GM18517 (cell line): ENCODE measurements around the gene ABLIM2.

ENCODE experiments used
- ATAC-seq: cut with Tn5 transposase; IDR thresholded peaks from one replicate; pipeline ENCODE4 v1.9.1; 2021; ENCODE audit warnings: mild to moderate bottlenecking, moderate library complexity; ENCODE audit not compliant: unreplicated experiment

ABLIM2 gene

GRCh38 chr4:8177552-8177951, 18.9 kb upstream of the ABLIM2 start:
- no peak for ATAC-seq

GRCh38 chr4:8176547-8177399, 18.2 kb upstream of the ABLIM2 start:
- peak; percentile 60 for ATAC-seq

- no peak for ATAC-seq
Measured at GRCh38 chr4:8175686-8176085, 17.1 kb upstream of the ABLIM2 start.

- ATAC-seq = no peak
Measured at GRCh38 chr4:8174970-8175369, 16.4 kb upstream of the ABLIM2 start.

- no peak for ATAC-seq
Measured at GRCh38 chr4:8173492-8174242, 15.1 kb upstream of the ABLIM2 start.

- ATAC-seq = peak; percentile 70
Measured at GRCh38 chr4:8171984-8172924, 13.6 kb upstream of the ABLIM2 start.

- ATAC-seq = no peak
Measured at GRCh38 chr4:8171266-8171665, 12.7 kb upstream of the ABLIM2 start.

- no peak for ATAC-seq
Measured at GRCh38 chr4:8170341-8170740, 11.7 kb upstream of the ABLIM2 start.

GRCh38 chr4:8169763-8170162, 11.2 kb upstream of the ABLIM2 start:
- no peak for ATAC-seq

- no peak for ATAC-seq
Measured at GRCh38 chr4:8168832-8169598, 10.4 kb upstream of the ABLIM2 start.

- no peak for ATAC-seq
Measured at GRCh38 chr4:8168232-8168631, 9.6 kb upstream of the ABLIM2 start.

GRCh38 chr4:8167815-8168214, 9.2 kb upstream of the ABLIM2 start:
- no peak for ATAC-seq

- no peak for ATAC-seq
Measured at GRCh38 chr4:8167291-8167690, 8.7 kb upstream of the ABLIM2 start.

GRCh38 chr4:8165374-8165896, 6.8 kb upstream of the ABLIM2 start:
- no peak for ATAC-seq

GRCh38 chr4:8164687-8165086, 6.1 kb upstream of the ABLIM2 start:
- no peak for ATAC-seq

GRCh38 chr4:8164194-8164565, 5.6 kb upstream of the ABLIM2 start:
- ATAC-seq = no peak

GRCh38 chr4:8163436-8164193, 5.0 kb upstream of the ABLIM2 start:
- no peak for ATAC-seq

- no peak for ATAC-seq
Measured at GRCh38 chr4:8163026-8163425, 4.4 kb upstream of the ABLIM2 start.

- ATAC-seq = no peak
Measured at GRCh38 chr4:8162625-8163024, 4.0 kb upstream of the ABLIM2 start.
